Coronary artery (tissue), 2 donors: Measurements from ENCODE around the gene CYREN.

Experiments used
- DNase-seq: peaks from one replicate; pipeline ENCODE4 v3.0.0-alpha.2; 2017; ENCODE audit warnings: low spot score
- H3K27ac ChIP-seq, 2 donors: fragments of 200-600 bp; sonication (generic); one replicate each; pipeline ENCODE4 v1.5.1; 2016 to 2019
- H3K4me3 ChIP-seq: fragments of 200-600 bp; sonication (generic); 2 replicates; pipeline ENCODE4 v1.5.1; 2016; ENCODE audit warnings: mild to moderate bottlenecking, moderate library complexity
- TF ChIP-seq, protein P1 (sequence below): fragments of 200-600 bp; sonication (generic); IDR thresholded peaks from one replicate; pipeline ENCODE4 v1.5.1; 2019; ENCODE audit warnings: antibody characterized with exemption

CYREN gene

GRCh38 chr7:135183478-135183877 is 13.0 kb upstream of the CYREN start:
- H3K27ac ChIP-seq, result no peak overlapping the region
- no peak for DNase-seq
- TF ChIP-seq, protein P1, sequence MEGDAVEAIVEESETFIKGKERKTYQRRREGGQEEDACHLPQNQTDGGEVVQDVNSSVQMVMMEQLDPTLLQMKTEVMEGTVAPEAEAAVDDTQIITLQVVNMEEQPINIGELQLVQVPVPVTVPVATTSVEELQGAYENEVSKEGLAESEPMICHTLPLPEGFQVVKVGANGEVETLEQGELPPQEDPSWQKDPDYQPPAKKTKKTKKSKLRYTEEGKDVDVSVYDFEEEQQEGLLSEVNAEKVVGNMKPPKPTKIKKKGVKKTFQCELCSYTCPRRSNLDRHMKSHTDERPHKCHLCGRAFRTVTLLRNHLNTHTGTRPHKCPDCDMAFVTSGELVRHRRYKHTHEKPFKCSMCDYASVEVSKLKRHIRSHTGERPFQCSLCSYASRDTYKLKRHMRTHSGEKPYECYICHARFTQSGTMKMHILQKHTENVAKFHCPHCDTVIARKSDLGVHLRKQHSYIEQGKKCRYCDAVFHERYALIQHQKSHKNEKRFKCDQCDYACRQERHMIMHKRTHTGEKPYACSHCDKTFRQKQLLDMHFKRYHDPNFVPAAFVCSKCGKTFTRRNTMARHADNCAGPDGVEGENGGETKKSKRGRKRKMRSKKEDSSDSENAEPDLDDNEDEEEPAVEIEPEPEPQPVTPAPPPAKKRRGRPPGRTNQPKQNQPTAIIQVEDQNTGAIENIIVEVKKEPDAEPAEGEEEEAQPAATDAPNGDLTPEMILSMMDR, result no peak
- H3K4me3 ChIP-seq, result no peak overlapping the region

DNA sequence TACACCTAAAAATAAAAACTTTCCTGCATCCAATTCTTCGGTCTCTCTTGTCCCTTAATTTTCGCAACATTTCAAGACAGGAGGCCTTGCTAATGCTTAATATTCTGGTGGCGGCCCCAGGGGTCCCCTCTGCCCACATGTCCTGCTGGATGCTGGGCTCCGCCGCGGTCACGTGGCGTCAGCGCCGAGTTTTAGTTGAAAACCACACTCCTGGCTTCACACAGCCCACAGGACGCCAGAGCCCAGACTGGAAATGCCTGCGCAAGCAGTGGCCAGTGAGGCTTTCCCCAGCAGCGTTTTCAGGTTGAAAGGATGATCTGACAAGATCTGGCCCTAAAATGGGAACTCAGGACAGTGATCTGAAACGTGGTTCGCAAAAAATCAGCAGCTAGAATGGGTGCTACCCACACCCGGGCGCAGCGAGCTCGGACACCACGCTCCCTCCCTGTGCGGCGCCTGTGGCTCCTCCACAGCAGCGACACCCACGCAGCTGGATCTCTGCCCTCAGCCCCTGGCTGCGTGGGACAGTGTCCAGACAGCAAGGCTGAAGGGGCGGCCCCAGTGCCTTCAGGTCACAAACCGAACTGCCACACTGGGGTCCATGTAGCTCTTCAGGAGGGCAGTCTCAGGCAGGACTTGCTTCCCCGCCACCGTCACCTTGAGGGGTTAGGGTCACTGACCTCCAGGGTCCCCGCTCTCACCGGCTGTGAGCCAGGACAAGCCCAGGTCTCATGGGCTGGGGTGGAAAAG is 11.6 kb upstream of the CYREN start:
- DNase-seq, result no peak

DNA sequence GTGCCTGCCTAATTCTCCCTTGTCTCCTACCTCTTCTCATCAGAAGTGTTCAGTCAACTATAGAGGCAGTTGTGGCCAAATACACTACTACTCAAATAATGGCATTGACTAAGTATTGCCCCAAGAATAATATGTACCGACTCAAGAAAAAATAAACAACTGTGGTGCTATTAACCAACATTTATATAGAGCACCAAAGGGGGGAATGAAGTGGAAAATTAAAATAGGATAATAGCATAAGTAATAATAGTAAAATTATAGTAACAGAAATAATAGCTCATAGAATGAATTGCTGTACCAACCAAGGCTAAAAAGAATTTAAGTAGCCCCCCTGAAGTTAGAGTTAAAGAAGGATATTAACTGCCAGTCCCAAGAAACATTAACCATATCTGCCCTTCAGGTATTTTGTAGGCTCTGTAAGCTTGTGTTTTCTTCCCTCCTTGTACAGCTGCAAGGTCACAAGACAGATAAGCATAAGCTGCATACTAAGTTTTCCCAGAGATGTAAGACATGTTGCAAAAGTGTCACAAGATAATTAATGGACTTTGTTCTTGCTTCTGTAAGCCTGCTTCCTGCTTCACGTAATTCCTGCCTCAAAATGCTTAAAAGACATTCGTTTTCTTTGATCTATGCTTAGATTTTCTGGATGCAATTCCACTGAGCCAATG is 10.9 kb upstream of the CYREN start:
- DNase-seq, result no peak
- TF ChIP-seq, protein P1, result no peak
- no peak overlapping the region for H3K4me3 ChIP-seq

More for the DNA sequence above, 11.6 kb upstream of the CYREN start:
- TF ChIP-seq, protein P1, result no peak
- Histone ChIP-seq H3K4me3 (no peak overlapping the region), H3K27ac (no peak overlapping the region)

DNA sequence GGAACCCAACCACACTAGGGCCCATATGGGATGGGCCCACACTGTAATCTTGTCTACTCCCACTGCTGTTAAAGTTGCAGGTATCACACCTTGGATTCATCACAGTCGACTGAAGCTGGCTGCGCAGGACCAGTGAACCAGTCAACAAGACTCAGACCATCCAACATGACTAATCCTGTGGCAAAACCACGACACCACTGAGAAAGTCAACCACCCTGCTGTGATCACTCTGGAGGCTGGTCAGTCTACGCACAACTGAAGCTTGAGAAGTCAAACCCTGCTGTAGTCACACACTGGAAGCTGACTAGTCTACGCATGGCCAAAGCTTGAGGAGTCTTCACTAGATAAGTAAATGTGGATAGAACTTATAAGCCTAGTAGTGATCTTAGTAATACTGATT is 9.6 kb upstream of the CYREN start:
- Histone ChIP-seq H3K27ac (no peak overlapping the region), H3K4me3 (no peak overlapping the region)
- DNase-seq, result no peak
- TF ChIP-seq, protein P1, result no peak

More for the DNA sequence above, 10.9 kb upstream of the CYREN start:
- H3K27ac ChIP-seq, result no peak overlapping the region

DNA sequence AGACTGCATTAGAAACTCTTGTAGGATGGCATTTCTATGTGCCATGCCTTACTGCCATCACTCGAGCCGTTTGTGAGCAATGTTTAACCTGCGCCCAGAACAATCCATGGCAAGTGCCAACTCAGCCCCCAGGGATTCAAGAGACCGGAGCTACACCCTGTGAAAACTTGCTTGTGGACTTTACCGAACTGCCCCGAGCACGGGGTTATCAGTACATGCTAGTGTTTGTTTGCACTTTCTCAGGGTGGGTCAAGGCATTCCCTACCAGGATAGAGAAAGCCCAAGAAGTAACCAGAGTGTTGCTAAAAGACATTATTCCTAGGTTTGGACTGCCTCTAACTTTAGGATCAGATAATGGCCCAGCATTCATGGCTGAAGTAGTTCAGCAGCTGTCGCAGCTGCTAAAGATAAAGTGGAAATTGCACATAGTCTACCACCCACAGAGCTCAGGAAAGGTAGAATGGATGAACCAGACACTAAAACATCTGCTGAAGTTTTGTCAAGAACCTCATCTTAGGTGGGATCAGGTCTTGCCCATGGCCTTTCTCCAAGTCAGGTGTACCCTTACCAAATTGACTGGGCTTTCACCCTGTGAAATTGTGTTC is 8.9 kb upstream of the CYREN start:
- DNase-seq, result no peak
- H3K4me3 ChIP-seq, result no peak overlapping the region
- TF ChIP-seq, protein P1, result no peak
- peak overlapping the region in 1 of 2 donors; percentile 24 for H3K27ac ChIP-seq

- no peak for DNase-seq
- no peak overlapping the region for H3K4me3 ChIP-seq
- H3K27ac ChIP-seq, result no peak overlapping the region
- TF ChIP-seq, protein P1, result no peak
These were observed 7.9 kb upstream of the CYREN start for GRCh38 chr7:135178364-135178763.
